Mesenchymal stem cell (in vitro differentiated cells and primary cell): Measurements from ENCODE around the gene PADI4.

ENCODE experiments used
- DNase-seq: peaks from one replicate; pipeline ENCODE4 v3.0.0-alpha.2; 2013
- H2AFZ ChIP-seq: one replicate; pipeline ENCODE4 v1.6.1; 2013; ENCODE audit warnings: low read depth, mild to moderate bottlenecking, control low read depth, inconsistent platforms, low read length, moderate library complexity
- H2AK5ac ChIP-seq: 2 replicates; pipeline ENCODE4 v1.6.1; 2013; ENCODE audit warnings: low read length, moderate library complexity, mild to moderate bottlenecking, inconsistent platforms; ENCODE audit not compliant: severe bottlenecking
- H2BK120ac ChIP-seq: one replicate; pipeline ENCODE4 v1.6.1; 2013; ENCODE audit warnings: low read depth, mild to moderate bottlenecking, inconsistent platforms, low read length, moderate library complexity
- H2BK12ac ChIP-seq, 2 experiments: one replicate each; pipeline ENCODE4 v1.6.1; 2013; ENCODE audit warnings: inconsistent platforms in 2 of 2, low read length in 2 of 2, mild to moderate bottlenecking in 2 of 2, moderate library complexity in 2 of 2, control low read depth in 1 of 2
- H2BK15ac ChIP-seq: one replicate; pipeline ENCODE4 v1.6.1; 2013; ENCODE audit warnings: mild to moderate bottlenecking, low read depth, inconsistent platforms; ENCODE audit not compliant: poor library complexity, severe bottlenecking
- H2BK5ac ChIP-seq: 2 replicates; pipeline ENCODE4 v1.6.1; 2013; ENCODE audit warnings: low read depth, mild to moderate bottlenecking, low read length, control low read depth, inconsistent platforms; ENCODE audit not compliant: poor library complexity, severe bottlenecking
- H3K14ac ChIP-seq, 2 experiments: one replicate each; pipeline ENCODE4 v1.6.1; 2013; ENCODE audit warnings: inconsistent platforms in 2 of 2, low read length in 2 of 2, control low read depth in 1 of 2, mild to moderate bottlenecking in 1 of 2, moderate library complexity in 1 of 2
- H3K18ac ChIP-seq, 2 experiments: one replicate each; pipeline ENCODE4 v1.6.1; 2013; ENCODE audit warnings: inconsistent platforms in 2 of 2, low read length in 2 of 2, control low read depth in 1 of 2, low read depth in 1 of 2, mild to moderate bottlenecking in 1 of 2
- H3K23ac ChIP-seq, 2 experiments: one replicate each; pipeline ENCODE4 v1.6.1; 2013; ENCODE audit warnings: inconsistent platforms in 2 of 2, low read length in 2 of 2, mild to moderate bottlenecking in 2 of 2, moderate library complexity in 2 of 2, control low read depth in 1 of 2
- H3K27ac ChIP-seq: 2 replicates; pipeline ENCODE4 v1.5.1; 2013; ENCODE audit warnings: mild to moderate bottlenecking, moderate library complexity, low read length, control low read depth, inconsistent platforms; ENCODE audit not compliant: poor library complexity, severe bottlenecking
- H3K27me3 ChIP-seq, 2 experiments: 2 replicates each; pipeline versions ENCODE4 v1.6.1 to v1.7.0; 2013; ENCODE audit warnings: low read length in 2 of 2, mild to moderate bottlenecking in 2 of 2, moderate library complexity in 2 of 2, control low read depth in 1 of 2, inconsistent platforms in 1 of 2; ENCODE audit not compliant: control insufficient read depth in 1 of 2, insufficient read depth in 1 of 2
- H3K36me3 ChIP-seq, 2 experiments: 2 replicates each; pipeline versions ENCODE4 v1.6.1 to v1.7.0; 2013; ENCODE audit warnings: low read length in 2 of 2, control low read depth in 1 of 2, inconsistent platforms in 1 of 2, low read depth in 1 of 2, mild to moderate bottlenecking in 1 of 2; ENCODE audit not compliant: insufficient read depth in 2 of 2, control insufficient read depth in 1 of 2
- H3K4ac ChIP-seq, 2 experiments: one replicate each; pipeline ENCODE4 v1.6.1; 2013; ENCODE audit warnings: inconsistent platforms in 2 of 2, low read length in 2 of 2, mild to moderate bottlenecking in 2 of 2, moderate library complexity in 2 of 2, control low read depth in 1 of 2, low read depth in 1 of 2
- H3K4me1 ChIP-seq: 2 replicates; pipeline ENCODE4 v1.6.1; 2013; ENCODE audit warnings: low read depth, low read length, control low read depth; ENCODE audit not compliant: control insufficient read depth, insufficient read depth
- H3K4me2 ChIP-seq: 2 replicates; pipeline ENCODE4 v1.6.1; 2013; ENCODE audit warnings: low read length, mild to moderate bottlenecking, inconsistent platforms; ENCODE audit not compliant: poor library complexity, severe bottlenecking
- H3K4me3 ChIP-seq, 2 experiments: 2 replicates each; pipeline versions ENCODE4 v1.5.1 to v1.7.0; 2013; ENCODE audit warnings: low read length in 2 of 2, mild to moderate bottlenecking in 2 of 2, control low read depth in 1 of 2, low read depth in 1 of 2; ENCODE audit not compliant: insufficient read depth in 1 of 2
- H3K79me1 ChIP-seq: replicated peaks from 2 replicates; pipeline ENCODE4 v1.6.1; 2013; ENCODE audit warnings: mild to moderate bottlenecking, control low read depth, low read length, inconsistent platforms; ENCODE audit not compliant: poor library complexity, severe bottlenecking
- H3K9ac ChIP-seq: 2 replicates; pipeline ENCODE4 v1.7.0; 2013; ENCODE audit warnings: mild to moderate bottlenecking, low read length, moderate library complexity
- H3K9me3 ChIP-seq: 2 replicates; pipeline ENCODE4 v1.7.0; 2013; ENCODE audit warnings: mild to moderate bottlenecking, low read length; ENCODE audit not compliant: control insufficient read depth
- H4K8ac ChIP-seq: one replicate; pipeline ENCODE4 v1.6.1; 2013; ENCODE audit warnings: inconsistent platforms, mild to moderate bottlenecking, low read length, moderate library complexity
- H4K91ac ChIP-seq: one replicate; pipeline ENCODE4 v1.6.1; 2013; ENCODE audit warnings: mild to moderate bottlenecking, low read length, inconsistent platforms
- WGBS: methylation state at CpG from one replicate; pipeline ENCODE4 v1.1.7; 2013; ENCODE audit warnings: mixed read lengths; 5-methylcytosine and 5-hydroxymethylcytosine counted together

The PADI4 gene

DNA sequence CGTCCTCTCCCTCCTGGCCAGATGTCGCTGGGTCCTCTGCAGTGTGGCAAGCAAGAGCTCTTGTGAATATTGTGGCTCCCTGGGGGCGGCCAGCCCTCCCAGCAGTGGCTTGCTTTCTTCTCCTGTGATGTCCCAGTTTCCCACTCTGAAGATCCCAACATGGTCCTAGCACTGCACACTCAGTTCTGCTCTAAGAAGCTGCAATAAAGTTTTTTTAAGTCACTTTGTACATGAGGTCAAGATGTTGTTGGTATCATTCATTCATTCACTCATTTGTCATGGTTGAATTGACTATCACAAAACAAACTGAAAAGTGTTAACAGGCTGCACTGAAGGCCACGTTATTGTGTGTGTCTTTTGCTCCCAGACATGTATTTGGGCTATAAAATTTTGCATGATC, 55.8 kb downstream of the PADI4 start:
- Histone ChIP-seq H3K4ac (no peak overlapping the region), H3K27ac (no peak overlapping the region), H2BK12ac (no peak overlapping the region), H2AK5ac (no peak overlapping the region), H4K8ac (no peak overlapping the region), H3K79me1 (no peaks in the 10 kb centered on the region), H2BK120ac (no peak overlapping the region), H4K91ac (no peak overlapping the region), H3K4me2 (no peak overlapping the region), H2BK15ac (no peak overlapping the region), H2AFZ (no peak overlapping the region), H2BK5ac (no peak overlapping the region), H3K4me3 (no peak overlapping the region), H3K23ac (no peak overlapping the region), H3K9me3 (peaks cover 8% of the 10 kb centered on the region), H3K27me3 (peaks cover 0 to 48% of the 10 kb centered on the region in 2 experiments), H3K36me3 (no peaks in the 10 kb centered on the region), H3K4me1 (no peaks in the 10 kb centered on the region), H3K9ac (no peak overlapping the region), H3K14ac (no peak overlapping the region), H3K18ac (no peak overlapping the region)
- WGBS, result 72% methylated on average over 4 of the region's 4 CpGs
- no peak for DNase-seq

DNA sequence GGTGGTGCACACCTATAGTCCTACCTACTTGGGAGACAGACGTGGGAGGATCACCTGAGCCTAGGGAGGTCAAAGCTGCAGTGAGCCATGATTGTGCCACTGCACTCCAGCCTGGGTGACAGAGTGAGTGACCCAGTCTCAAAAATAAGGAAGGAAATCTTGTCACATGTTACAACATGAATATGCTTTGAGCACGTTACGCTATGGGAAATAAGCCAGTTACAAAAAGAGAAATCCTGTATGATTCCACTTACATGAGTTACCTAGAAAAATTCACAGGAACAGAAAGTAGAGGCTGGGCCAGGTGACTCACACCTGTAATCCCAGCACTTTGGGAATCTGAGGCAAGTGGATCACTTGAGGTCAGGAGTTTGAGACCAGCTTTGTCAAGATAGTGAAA, 57.3 kb downstream of the PADI4 start:
- H3K36me3 ChIP-seq, result no peaks in the 10 kb centered on the region
- H3K79me1 ChIP-seq, result no peaks in the 10 kb centered on the region
- H4K91ac ChIP-seq, result no peak overlapping the region
- no peak overlapping the region for H3K9ac ChIP-seq
- no peak overlapping the region for H2BK12ac ChIP-seq
- H2AFZ ChIP-seq, result no peak overlapping the region
- peaks cover 0 to 58% of the 10 kb centered on the region in 2 experiments for H3K27me3 ChIP-seq
- H2BK15ac ChIP-seq, result no peak overlapping the region
- DNase-seq, result no peak
- H3K18ac ChIP-seq, result no peak overlapping the region
- H4K8ac ChIP-seq, result no peak overlapping the region
- H3K4me1 ChIP-seq, result peaks cover 6% of the 10 kb centered on the region
- no peak overlapping the region for H3K4ac ChIP-seq
- WGBS, result 82% methylated on average over 3 of the region's 3 CpGs
- H2AK5ac ChIP-seq, result no peak overlapping the region
- H2BK5ac ChIP-seq, result no peak overlapping the region
- no peak overlapping the region for H3K27ac ChIP-seq
- H3K9me3 ChIP-seq, result peaks cover 8% of the 10 kb centered on the region
- H3K14ac ChIP-seq, result no peak overlapping the region
- H3K23ac ChIP-seq, result no peak overlapping the region
- H2BK120ac ChIP-seq, result no peak overlapping the region
- no peak overlapping the region for H3K4me3 ChIP-seq
- H3K4me2 ChIP-seq, result no peak overlapping the region

DNA sequence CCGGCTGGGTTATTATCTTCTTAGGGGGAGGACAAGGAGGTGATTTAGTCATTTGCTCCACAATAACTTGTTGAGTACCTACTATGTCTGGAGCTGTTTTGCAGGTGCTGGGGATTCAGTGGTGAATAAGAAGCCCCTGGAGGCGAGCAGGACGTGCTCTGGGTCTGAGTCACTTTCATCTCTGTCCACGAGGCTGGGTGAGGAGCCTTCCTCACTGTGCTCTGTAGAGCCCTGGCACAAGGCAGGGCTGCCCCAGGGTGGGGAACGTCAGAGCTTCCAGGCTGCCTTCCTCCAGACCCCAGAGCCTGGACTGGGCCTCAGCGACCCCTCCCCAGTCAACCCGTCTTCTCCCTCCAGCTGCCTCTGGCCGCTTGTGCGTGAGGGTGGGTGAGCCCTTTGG, 61.5 kb downstream of the PADI4 start:
- Histone ChIP-seq H3K4me2 (no peak overlapping the region), H3K27ac (peak overlapping the region; percentile 31), H3K14ac (no peak overlapping the region), H3K4me3 (no peak overlapping the region), H3K27me3 (peaks cover 0 to 71% of the 10 kb centered on the region in 2 experiments), H2BK120ac (no peak overlapping the region), H2BK15ac (no peak overlapping the region), H3K4me1 (peaks cover 8% of the 10 kb centered on the region), H2BK5ac (no peak overlapping the region), H3K9me3 (peaks cover 2% of the 10 kb centered on the region), H4K8ac (no peak overlapping the region), H3K36me3 (peaks cover 0 to 3% of the 10 kb centered on the region in 2 experiments), H3K18ac (no peak overlapping the region), H2AK5ac (peak overlapping the region; percentile 63), H4K91ac (no peak overlapping the region), H2BK12ac (no peak overlapping the region), H3K79me1 (no peaks in the 10 kb centered on the region), H3K4ac (no peak overlapping the region), H3K23ac (no peak overlapping the region), H3K9ac (no peak overlapping the region), H2AFZ (no peak overlapping the region)
- no peak for DNase-seq
- 69% methylated on average over 9 of the region's 9 CpGs for WGBS

DNA sequence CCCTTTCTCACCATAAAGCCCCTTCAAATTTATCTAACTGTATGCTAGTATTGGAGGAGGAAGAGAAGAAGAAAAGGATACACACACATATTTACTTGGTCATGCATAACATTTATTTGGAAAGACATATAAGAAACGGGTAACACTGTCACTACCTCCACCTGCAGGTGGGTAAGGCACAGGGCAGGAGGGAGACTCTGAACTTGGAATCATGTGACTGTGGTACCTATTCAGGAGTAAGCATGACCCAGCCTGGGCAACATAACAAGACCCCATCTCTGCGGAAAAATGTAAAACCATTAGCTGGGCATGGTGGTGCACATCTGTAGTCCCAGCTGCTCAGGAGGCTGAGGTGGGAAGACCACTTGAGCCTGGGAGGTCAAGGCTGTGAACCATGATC, 62.6 kb downstream of the PADI4 start:
- Histone ChIP-seq H3K4ac (no peak overlapping the region), H2BK120ac (no peak overlapping the region), H3K36me3 (peaks cover 0 to 3% of the 10 kb centered on the region in 2 experiments), H3K9me3 (no peaks in the 10 kb centered on the region), H3K23ac (no peak overlapping the region), H3K4me3 (no peak overlapping the region), H2BK12ac (no peak overlapping the region), H3K4me2 (no peak overlapping the region), H4K91ac (no peak overlapping the region), H3K9ac (no peak overlapping the region), H2AFZ (no peak overlapping the region), H3K4me1 (peaks cover 8% of the 10 kb centered on the region), H2BK15ac (no peak overlapping the region), H2AK5ac (no peak overlapping the region), H3K14ac (no peak overlapping the region), H3K27ac (no peak overlapping the region), H4K8ac (no peak overlapping the region), H2BK5ac (no peak overlapping the region), H3K27me3 (peaks cover 0 to 78% of the 10 kb centered on the region in 2 experiments), H3K18ac (no peak overlapping the region), H3K79me1 (no peaks in the 10 kb centered on the region)
- WGBS, result 73% methylated on average over 2 of the region's 2 CpGs
- no peak for DNase-seq
